Medulla oblongata (tissue), 1 donor: Measurements from ENCODE around the gene PWWP2A.

ENCODE experiments used
- DNase-seq: peaks from one replicate; pipeline ENCODE4 v3.0.0-alpha.2; 2015; ENCODE audit errors: extremely low spot score

The PWWP2A gene

DNA sequence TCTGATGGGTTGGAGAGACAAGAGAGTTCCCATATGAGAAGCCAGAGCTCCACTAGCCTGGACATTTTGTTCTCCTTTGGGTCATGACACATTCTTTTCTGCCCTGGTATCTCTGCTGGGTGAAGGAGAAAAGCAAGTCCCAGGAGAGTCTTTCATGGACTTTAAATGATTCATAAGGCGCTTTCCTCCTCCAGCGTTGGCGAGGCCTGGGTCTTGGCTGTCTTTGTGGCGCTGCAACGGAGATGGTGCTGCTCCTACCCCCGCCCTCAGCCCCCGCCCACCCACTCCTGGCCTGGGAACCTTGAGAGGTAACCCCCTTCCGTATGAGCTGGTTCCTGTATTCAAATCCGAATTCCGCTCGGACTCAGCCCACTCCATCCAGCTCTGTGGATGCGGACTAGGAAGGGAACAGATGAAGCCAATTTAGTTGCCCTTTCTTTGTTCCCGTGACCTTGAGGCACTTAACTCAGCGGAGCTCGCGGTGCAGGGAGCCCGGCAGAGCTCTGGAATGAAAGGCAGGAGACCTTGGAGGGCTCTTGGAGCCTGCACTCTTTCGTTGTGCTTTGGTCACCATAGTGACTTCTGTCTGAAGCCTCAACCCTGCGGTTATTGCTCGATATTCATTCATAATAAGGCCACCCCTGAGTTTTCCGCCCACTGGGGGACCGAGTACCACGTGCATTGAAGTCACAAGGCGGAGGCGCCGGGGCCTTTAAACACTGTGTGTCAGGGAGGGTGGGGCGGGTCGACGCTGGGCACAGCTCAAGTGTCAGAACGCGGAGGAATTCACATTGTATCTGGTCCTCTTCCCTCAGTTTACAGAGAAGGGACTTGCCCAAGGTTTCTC, 14.0 kb upstream of the PWWP2A start:
- peak; percentile 74 for DNase-seq

DNA sequence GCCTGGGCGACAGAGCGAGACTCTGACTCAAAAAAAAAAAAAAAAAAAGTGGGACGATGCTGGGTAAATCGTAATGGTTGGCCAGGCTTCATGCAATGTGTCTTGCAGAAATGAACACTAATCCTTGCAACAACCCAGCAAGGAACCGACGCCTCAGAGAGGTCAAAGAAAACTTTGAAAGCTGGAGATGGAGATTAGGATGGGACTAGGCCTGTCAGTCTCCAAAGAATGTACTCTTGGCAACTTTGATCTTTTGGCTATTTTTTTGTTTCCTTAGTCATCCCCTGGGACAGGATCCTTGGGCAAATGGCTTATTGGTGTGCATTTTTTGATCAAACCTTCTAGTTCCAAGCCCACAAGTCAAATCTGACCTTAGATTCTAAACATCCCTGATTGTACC, 10.6 kb upstream of the PWWP2A start:
- no peak for DNase-seq

DNA sequence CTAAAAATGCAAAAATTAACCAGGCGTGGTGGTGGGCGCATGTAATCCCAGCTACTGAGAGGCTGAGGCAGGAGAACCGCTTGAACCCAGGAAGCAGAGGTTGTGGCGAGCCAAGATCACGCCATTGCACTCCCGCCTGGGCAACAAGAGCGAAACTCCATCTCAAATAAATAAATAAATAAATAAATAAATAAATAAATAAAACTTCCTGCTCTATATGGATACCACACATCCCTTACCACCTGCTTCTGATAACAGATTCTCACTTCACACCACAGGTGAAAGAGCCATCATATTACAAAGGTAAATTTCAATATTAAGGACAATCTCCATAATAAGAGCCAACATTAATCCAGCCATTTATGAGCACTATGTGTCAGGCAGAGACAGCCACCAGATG, 9.4 kb upstream of the PWWP2A start:
- no peak for DNase-seq

DNA sequence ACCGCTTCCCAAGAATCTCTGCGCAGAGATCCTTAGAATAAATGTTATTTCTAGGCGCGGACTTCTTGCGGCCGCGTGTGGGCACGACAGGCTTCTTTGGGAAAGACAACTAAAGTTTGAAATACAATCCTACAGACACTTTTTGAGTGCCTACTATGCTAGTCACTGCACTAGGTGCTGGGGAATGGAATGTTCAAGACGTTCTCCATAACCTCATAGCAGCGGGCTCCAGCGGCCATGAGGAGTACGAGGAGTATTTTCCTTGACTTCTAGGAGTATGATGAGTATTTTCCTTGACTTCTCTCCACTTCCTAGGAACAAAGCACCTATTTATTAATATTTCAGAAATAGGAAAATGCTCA, 636 bp upstream of the PWWP2A start:
- DNase-seq, result no peak

DNA sequence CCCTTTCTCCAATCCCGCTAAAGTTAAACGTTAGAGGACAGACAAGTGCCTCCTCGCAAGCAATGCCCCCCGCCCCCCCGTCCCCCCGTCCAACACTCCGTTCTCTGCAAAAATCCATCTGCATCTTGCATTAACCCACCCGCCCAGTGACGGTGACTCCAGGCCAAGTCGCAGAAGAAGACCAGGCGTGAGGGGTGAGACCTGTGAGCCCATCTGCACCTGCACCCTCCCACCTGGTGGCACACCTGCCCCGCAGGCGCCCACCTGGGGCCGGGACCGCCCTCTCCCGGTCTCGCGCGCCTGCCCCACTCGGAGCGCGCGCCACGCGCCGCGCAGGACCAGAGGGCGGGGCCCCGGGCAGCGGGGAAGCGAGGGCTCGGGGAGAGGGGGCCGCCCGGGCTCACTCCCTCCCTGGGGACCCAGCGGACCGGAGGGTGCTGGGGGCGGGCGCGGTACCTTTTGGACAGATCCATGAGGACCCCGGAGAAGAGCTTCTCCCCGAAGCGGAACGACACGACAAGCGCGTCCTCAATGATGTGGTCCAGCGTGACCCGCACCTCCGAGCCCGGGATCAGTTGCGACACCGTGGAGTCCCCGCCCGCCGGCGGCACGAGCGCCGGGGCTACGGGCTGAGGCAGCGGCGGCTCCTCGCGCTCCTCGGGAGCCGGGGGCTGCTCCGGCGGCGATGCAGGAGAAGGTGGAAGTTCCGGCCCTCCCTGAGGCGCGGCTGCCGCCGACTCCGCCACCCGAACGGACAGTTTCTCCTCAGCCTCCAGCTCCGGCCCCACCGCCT, 705 bp downstream of the PWWP2A start:
- peak; percentile 63 for DNase-seq

DNA sequence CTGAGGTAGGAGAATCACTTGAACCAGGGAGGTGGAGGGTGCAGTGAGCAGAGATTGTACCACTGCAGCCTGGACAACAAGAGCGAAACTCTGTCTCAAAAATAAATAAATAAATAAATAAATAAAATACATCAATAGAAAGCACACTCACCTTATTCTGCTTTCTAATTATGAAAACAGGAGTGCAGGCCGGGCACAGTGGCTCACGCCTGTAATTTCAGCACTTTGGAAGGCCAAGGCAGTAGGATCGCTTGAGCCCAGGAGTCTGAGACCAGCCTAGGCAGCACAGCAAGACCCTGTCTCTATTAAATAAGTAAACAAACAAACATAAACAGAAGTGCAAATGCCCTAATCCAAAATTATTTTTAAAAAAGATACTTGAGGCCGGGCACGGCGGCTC, 2.3 kb downstream of the PWWP2A start:
- DNase-seq, result no peak

DNA sequence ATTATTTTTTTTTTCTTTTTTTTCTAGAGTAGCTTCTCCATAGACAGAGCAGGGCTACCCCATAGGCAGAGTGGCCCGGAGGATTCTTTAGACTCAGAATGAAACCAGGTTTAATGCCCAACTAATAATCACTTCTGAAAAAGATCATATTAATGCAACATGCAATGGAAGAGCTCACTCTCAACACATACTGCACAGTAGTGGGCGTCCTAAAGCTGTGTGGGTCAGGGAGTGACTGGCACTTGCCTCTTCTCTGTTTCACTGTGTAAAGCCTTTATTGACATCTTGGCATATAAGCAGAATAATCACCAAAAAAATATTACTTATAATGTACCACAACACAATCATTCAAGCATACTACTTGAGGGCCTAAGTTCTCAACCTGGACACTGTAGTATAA, 11.1 kb downstream of the PWWP2A start:
- peak; percentile 41 for DNase-seq

DNA sequence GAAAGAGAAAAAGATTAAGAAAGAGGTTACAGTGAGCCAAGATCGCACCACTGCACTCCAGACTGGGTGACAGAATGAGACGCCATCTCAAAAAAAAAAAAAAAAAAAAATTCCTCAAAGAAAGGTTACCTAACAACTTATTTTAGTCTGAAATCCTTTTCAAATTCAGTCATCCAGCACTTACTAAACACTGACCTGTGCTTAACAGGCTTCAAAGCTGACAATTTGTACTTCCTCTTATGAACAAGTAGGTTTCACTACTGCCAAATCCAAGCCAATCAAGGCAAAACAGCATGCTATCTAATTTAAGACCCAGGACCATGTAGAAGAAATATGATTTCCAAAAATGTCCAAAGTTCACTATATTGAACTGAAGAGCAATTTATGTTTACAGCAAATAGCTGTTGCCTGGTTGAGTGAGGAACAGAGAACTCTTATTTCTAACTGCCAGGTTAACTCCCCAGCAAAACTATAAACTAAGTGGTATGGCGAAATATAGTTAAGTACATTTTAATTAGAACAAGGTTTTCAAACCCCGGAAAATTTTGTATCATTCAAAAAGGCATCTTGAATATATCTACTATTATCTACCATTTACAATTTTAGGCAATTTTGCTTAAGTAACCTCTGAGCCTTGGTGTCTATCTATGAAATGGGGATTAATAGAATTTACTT, 13.4 kb downstream of the PWWP2A start:
- no peak for DNase-seq

DNA sequence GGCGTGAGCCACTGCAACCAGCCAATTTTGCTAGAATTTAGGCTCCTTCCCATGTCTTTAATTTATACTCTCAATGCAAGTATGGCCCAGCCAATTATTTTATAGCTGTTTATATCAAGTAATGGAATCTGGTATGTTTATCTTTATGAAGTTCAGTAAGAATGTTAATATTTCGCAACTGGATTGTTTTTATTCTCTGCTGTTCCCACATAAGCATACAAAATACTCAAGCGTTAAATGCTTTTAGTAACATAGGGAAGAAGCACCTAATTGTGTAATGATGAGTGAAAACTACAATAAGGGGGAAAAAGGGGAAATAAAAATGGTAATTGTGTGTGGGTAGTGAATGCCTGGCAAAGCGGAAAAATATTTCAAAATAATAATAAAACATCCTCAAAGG, 21.3 kb downstream of the PWWP2A start:
- DNase-seq, result no peak

DNA sequence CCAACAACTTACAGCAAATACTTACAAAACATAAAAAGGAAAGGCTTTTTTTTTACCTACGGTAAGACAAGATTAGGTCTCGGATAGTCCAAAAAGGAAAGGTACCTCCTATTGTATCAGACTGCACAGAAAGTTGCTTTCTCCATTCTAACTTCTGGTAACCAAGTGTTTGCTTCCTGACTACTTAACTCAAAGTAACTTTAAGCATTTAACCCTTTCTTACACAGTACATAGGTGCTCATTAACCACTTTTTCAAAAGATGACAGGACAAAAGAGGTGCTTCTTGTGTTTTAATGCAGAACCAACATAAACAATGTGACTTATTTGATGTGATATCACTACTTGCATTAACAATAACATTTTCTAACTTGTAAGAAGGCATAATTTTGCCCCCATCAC, 23.1 kb downstream of the PWWP2A start:
- no peak for DNase-seq

DNA sequence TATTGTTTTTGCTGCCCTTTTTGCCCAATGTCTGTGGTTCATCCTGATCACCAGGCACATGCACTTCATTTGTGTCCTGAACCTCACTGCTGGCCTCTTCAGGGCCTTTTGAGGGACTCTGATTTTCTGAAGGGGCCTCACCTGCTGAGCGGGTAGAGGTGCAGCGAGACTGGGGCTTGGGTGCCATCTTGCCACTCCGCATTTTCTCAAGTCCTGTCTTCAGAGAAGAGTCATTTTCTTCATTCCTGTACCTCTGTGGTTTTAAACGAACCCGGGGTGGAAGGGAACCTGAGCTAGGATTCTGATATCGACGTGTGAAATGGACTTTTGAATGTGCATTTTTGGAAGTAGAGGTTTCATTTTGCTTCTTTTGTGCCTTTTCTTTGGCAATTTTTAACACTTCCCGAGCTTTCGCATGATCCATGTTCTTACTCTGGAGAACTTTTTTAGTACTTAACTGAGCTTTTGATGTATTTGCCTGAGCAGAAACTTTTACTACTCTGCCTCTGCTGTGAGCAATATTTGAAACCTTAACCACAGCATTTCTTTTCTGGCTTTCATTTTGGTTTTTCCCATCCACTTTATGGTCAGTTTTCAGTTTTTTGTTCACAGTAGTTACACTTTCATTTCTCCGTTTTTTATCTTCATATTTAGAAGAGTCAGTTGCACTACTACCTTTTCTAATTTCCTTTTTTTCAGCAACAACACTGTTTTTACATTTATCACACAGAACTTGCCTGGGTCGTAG, 26.1 kb downstream of the PWWP2A start:
- DNase-seq, result no peak

DNA sequence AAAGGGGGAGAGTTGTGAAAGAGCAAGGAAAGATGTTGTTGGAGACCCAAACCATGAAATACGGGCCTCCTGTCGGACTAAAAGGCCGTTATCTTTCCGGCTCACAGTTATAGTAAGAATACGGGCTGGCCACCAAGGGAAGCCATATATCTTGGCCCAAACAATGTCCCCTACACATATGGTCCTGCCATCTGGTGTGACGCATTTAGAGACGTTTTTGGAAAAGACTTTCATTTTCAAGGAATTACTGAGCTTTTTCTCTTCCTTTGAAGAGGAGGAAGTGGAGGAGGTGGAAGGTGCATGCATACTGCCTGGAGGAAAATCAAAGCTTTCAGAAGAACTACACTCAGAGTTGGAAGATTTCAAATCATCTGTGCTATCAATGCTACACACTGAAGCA, 26.7 kb downstream of the PWWP2A start:
- DNase-seq, result no peak

DNA sequence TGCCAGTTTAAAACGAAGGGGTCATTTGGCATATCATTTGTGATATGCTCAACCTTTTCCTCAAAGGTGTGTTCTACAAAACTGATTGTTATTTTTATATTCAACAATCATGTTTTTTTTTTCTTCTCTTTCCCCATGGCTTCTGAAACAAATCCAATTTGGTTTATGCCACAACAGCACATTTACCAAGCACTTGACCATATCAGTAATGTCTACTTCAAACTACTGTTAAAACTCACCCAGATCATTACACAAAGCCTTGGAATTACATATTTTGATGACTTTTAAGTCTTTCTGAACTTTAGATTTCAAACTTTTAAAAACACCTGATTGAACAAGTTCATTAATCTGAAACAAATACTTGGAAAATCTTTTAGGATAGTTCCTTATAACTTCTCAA, 29.2 kb downstream of the PWWP2A start:
- DNase-seq, result no peak

DNA sequence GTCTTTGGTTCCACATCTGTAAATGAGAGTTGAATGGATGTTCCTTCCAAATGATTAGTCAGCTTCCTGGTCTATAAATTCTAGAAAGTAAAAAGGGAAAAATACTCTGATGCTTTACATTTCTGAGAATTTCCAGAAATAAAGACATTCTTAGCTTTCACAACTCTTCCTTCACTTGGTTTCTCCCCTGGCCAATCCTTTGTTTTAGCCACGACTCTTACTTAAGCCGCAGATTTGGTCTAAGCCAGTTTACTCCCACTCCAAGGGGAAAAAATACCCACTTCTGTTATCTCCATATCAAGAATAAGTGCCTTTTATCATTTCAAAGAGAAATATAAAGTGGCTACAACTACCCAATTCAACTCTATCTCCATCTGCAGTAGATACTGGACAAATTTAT, 29.7 kb downstream of the PWWP2A start:
- DNase-seq, result no peak

DNA sequence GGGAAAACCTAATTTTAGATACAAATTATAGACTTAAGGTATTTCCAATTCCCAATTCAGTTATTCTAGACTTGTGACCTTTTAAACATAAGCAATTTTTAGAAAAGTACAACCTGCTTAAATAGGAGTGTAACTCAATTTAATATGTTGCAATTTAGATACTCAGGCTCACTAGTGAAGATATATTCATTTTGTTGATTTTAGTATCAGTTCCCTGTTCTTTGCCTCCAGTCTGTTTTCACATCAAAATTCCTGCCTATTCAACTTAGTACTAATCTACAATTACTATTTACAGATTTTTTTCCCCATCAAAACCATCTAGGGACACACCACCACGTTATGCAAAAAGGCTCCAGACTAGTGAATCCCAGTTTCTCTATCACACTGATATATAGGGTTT, 30.4 kb downstream of the PWWP2A start:
- no peak for DNase-seq

DNA sequence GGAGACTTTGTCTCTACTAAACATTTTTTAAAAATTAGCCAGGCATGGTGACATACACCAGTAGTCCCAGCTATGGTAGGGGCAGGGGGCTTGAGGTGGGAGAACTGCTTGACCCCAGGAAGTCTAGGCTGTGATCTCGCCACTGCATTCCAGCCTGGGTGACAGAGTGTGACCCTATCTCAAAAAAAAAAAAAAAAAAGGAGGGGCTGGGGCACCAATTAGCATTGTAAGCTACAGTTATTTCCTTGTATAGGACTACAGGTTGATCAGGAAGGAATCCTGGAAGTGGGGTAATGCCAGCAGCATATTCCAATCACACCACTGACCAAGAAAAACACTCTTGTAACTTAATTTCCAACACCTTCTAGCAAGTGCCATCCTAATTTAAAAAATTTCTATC, 32.1 kb downstream of the PWWP2A start:
- DNase-seq, result no peak

DNA sequence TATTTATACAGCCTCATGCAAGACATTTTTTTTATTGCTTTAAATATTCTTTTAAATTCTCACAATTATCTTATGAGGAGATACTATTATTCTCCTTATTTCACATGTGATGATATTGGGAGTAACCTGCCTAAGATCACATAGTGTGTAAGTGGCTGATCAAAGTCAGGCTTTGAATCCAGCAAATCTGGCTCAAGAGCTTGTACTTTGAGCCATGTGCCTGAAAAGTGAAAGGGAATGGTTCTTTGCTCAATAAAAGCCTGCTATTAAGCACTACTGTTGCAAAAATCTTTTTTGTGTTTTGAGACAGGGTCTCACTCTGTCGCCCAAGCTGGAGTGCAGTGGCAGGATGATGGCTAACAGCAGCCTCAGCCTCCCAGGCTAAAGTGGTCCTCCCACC, 35.1 kb downstream of the PWWP2A start:
- DNase-seq, result no peak

DNA sequence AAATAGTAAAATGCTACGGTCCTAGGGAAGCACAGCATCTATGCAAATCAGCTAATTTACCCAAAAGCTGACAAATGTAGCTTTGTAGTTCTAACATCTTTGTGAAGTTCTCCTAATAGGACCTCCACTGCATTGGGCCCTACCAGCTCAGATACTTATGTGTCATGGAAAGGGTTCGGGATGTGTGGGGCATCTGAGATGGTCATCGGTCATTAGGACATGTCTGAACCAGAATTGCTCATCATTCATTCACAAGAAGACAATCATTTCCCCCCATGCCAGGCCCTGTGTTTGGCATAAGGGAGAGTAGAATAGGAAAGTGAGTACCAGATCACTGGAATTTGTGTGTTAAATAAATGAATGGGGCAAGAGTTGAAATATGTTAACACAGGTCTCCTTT, 35.7 kb downstream of the PWWP2A start:
- no peak for DNase-seq

DNA sequence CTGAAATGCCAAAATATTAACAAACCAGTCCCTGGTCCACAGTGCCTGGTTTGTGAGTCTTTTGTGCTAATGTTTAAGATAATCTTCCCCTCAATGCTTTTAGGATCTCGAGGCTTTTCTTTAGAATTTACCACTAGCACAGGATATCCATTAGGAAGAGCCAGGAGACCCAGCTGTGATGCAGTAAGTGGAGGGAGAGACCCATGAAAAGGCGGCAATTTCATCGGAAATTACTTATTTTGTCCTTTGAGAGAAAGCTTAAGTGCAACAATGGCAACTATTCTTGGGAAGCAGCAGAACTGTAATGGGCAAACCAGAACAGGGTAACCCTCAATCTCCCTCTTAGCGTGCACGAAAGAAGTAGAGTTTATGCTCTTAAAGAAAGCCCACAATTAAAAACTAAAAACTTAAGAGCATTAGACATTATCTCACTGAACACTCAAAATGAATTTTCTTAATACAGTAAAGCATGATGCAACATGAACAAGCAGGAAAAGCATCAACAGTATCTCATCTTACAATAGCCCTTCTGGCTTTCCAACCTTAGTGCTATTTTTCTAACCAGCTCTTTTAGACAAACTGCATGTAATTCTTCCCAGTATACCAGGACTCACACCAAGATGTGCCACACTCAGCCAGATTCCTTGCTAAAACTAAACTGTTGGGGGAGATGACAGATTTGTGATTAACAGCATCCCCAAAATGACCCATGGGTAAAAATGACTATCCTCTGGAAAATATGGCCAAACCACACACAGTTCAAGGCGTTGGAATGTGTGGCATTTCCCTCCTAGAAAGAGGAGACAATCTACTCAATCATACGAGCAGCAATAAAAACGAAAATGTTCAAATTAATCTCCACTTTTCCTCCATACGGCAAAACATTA, 36.4 kb downstream of the PWWP2A start:
- DNase-seq, result no peak

DNA sequence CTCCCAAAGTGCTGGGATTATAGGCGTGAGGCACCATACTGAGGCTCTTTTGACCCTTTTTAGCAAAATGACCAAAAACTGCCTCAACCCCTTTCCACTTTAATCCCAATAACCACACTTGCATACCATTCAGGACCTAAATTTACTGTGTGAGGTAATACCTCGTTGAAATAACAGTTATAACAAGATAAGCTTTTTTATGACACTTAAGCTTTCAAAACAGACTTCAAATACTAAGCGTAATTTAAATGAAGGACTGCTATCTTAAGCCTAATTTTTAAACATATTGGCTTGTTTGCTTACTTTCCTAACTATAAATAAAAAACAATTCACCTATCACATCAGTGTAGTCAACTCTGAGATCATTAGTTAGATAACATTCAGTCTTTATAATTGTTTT, 37.8 kb downstream of the PWWP2A start:
- no peak for DNase-seq

DNA sequence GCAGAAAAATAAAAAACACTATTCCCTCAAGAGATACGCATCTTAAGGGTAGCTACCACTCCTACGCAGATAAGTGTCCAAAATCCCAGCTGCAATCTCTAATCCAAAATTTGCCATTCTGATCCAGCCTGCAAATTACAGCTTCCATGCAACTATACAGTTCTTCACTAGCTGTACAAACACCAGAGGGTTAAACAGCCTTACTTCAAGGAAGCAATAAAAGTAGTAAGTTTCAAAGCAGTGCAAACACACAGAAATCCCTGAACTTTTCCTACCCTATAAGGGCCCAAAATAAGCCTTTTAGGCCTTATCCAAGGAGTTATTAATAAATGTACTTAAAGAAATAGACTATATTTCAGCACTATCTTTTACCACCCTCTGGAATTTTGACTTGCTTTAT, 39.5 kb downstream of the PWWP2A start:
- DNase-seq, result no peak
